ENCODE results near the gene ALK. TPM values are rescaled to one million over a fixed set of nuclear protein-coding genes. Genes with fewer than 3 reads are reported as not detected.

The ALK gene
- total RNA-seq, 4 donors from 2014 or later: 0.19 TPM; not detected in 3

DNA sequence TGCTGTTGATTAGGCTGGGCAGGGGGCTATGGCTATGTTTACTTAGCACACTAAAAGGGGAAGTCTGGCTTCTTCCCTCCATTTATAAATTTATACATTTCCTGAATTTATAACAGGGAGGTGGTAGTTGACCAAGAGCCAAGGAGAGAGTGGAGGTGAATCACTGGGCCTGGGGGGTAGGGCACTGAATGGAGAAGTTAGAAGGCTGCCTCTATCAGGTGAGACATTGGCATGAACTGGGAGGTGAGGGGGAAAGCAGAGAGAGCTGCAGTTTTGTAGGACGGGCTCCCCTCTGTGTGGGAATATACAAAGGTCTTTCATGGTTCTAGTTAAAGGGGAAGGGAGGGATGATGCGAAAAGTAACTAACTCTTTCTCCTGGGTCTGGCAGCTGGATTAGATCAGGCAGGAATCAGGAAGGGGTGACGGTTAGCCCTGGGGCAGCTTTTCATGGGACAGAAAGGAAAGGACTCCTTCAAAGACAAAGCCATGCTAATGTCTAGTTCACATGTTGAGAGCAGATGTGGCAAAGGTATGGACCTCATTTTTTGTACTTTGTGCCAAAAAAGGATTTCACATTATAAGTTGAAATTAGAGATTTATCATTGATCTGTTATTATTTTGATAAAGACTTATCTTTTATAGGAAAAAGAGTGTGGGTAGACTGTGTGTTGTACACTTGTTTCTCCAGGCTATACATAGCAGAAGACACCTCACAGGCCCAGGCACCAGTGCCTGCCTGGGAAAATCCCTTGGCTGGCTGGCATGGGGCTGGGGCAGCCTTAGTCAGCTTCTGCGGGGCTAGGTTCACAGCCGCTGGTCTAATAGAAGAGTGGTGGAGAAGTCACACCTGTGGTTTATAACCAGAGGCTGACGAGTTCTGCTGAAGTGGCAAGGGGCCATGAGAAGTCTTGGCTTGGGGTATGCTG is 647.4 kb downstream of the ALK start:
- WGBS, 2 donors: 37 to 55% methylated on average over 6 of the region's 6 CpGs

DNA sequence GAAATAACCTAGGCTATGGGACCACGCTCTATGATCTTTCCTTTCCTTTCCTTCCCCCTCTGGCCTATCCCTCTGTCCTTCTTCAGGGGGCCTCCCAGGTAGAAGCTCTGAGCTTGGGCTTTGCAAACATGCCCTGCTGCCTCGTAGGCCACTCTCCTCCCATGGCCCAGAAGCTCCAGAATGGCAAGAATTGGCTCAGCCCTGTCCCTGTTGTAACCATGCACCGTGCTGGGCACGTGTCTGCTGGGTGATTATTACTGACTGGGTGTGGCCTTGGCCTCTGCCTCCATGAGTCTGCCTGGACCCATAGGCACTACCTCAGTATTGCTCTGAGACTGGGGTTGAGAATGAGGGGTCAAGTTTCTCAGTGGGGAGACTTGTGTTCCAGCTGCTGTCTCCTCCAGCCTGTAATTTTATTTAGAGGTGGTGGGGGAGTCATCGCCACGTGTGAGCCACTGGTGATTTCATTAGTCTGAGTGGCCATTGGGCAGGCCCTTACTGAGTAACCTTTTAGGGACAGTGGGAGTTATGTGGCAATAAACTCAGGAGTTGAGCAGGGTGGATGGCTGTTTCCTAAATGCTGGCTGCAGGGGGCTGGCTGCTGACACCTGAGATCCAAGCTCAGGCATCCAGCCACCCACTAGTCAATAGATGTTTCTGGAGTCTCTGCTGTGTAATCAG is 648.2 kb downstream of the ALK start:
- Histone ChIP-seq H3K9me3 (no peaks in the 10 kb centered on the region), H3K4me1 (no peaks in the 10 kb centered on the region), H3K27me3 (peaks cover 0 to 17% (median 0%) of the 10 kb centered on the region in 4 donors), H3K36me3 (no peaks in the 10 kb centered on the region), H3K4me3 (no peak overlapping the region), H3K27ac (no peak overlapping the region)
- DNase-seq: no peak
- 69 to 82% methylated on average over 4 to 6 of the region's 6 CpGs for WGBS, 2 donors
- TF ChIP-seq POLR2A (IDR thresholded peaks at IDR 0.05): no peak
- TF ChIP-seq, protein P1, sequence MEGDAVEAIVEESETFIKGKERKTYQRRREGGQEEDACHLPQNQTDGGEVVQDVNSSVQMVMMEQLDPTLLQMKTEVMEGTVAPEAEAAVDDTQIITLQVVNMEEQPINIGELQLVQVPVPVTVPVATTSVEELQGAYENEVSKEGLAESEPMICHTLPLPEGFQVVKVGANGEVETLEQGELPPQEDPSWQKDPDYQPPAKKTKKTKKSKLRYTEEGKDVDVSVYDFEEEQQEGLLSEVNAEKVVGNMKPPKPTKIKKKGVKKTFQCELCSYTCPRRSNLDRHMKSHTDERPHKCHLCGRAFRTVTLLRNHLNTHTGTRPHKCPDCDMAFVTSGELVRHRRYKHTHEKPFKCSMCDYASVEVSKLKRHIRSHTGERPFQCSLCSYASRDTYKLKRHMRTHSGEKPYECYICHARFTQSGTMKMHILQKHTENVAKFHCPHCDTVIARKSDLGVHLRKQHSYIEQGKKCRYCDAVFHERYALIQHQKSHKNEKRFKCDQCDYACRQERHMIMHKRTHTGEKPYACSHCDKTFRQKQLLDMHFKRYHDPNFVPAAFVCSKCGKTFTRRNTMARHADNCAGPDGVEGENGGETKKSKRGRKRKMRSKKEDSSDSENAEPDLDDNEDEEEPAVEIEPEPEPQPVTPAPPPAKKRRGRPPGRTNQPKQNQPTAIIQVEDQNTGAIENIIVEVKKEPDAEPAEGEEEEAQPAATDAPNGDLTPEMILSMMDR (IDR thresholded peaks at IDR 0.05): no peak
- intact Hi-C loops (cut with DNase I): no loop called here

More for the DNA sequence above, 647.4 kb downstream of the ALK start:
- Histone ChIP-seq H3K27me3 (peaks cover 0 to 19% (median 0%) of the 10 kb centered on the region in 4 donors), H3K9me3 (no peaks in the 10 kb centered on the region), H3K4me3 (no peak overlapping the region), H3K36me3 (no peaks in the 10 kb centered on the region), H3K4me1 (no peaks in the 10 kb centered on the region), H3K27ac (no peak overlapping the region)
- TF ChIP-seq POLR2A (IDR thresholded peaks at IDR 0.05): no peak
- TF ChIP-seq, protein P1 (IDR thresholded peaks at IDR 0.05): no peak
- intact Hi-C loops (cut with DNase I): no loop called here
- no peak for DNase-seq

DNA sequence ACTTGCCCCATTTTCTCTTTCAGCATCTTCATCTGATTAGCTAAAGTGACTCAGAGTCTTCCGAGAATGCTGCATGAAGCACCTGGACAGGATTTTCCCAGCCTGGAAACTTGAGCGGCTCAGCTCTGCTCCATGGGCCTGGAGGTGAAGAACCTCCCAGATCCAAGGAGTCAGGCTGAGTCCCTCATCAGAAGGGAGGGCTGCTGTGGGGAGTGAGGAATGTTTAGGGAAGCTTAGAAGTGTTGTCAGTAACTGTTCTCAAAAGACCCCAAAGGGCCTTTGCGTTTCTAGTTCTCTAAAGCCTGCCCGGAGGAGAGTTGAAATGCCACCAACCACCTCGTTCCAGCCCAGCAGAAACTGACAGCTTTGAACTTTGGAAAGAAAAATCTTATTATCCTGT is 649.1 kb downstream of the ALK start:
- 83 to 85% methylated on average over 5 of the region's 5 CpGs for WGBS, 2 donors
- Histone ChIP-seq H3K27me3 (peaks cover 0 to 14% (median 0%) of the 10 kb centered on the region in 4 donors), H3K9me3 (no peaks in the 10 kb centered on the region), H3K4me3 (no peak overlapping the region), H3K27ac (no peak overlapping the region), H3K36me3 (no peaks in the 10 kb centered on the region), H3K4me1 (no peaks in the 10 kb centered on the region)
- intact Hi-C loops (cut with DNase I): no loop called here
- TF ChIP-seq, protein P1 (IDR thresholded peaks at IDR 0.05): no peak
- TF ChIP-seq POLR2A (IDR thresholded peaks at IDR 0.05): no peak
- DNase-seq: no peak

DNA sequence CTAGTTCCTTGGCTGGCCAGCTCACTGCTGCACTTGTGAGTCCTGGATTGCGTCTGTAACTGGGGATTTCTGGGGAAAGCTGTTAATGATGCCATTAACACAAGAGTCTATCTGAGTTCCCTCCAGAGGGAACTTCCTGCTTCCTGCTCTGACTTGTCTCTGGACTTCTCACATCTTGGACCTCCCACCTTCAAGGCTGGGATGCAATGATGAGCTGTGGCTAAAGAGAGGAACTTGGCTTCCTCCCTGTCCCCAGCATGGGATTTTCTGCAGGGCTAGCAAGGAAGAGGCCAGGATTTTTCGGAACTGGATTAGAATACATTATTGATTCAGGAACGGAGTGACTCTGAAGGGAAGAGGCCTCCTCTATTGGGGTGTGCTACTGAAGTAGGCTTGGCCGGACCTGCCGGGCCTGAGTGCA is 650.7 kb downstream of the ALK start:
- H3K27me3 ChIP-seq: peaks cover 0 to 5% (median 0%) of the 10 kb centered on the region in 4 donors
- intact Hi-C loops (cut with DNase I): no loop called here
- no peak for TF ChIP-seq POLR2A (IDR thresholded peaks at IDR 0.05)
- TF ChIP-seq, protein P1 (IDR thresholded peaks at IDR 0.05): no peak
- no peak for DNase-seq
- no peak overlapping the region for H3K4me3 ChIP-seq
- no peaks in the 10 kb centered on the region for H3K36me3 ChIP-seq
- H3K4me1 ChIP-seq: no peaks in the 10 kb centered on the region
- H3K9me3 ChIP-seq: no peaks in the 10 kb centered on the region
- WGBS, 2 donors: 53 to 61% methylated on average over 4 to 5 of the region's 5 CpGs
- no peak overlapping the region for H3K27ac ChIP-seq

DNA sequence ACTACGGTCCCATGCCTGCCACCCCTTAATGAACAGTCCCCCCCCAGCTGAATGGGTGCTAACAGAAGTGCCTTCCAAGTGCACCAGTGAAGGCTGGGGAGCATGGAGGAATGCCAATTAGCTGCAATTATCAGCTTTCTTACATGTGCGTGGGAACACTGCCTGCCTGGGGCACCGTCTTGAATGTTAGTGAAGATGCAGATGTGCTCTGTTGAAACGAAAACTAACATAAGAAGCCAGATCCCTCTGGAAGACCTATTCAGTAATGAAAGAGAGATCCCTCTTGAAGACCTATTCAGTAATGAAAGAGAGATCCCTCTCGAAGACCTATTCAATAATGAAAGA is 651.6 kb downstream of the ALK start:
- no peaks in the 10 kb centered on the region for H3K4me1 ChIP-seq
- no peak overlapping the region for H3K27ac ChIP-seq
- intact Hi-C loops (cut with DNase I): no loop called here
- no peak overlapping the region for H3K4me3 ChIP-seq
- no peaks in the 10 kb centered on the region for H3K36me3 ChIP-seq
- no peaks in the 10 kb centered on the region for H3K9me3 ChIP-seq
- 45 to 50% methylated on average over 4 to 5 of the region's 5 CpGs for WGBS, 2 donors
- TF ChIP-seq POLR2A (IDR thresholded peaks at IDR 0.05): no peak
- TF ChIP-seq, protein P1 (IDR thresholded peaks at IDR 0.05): no peak
- DNase-seq: no peak
- H3K27me3 ChIP-seq: peaks cover 0 to 5% (median 0%) of the 10 kb centered on the region in 4 donors
